Left lung (tissue), 10 donors: ENCODE measurements around the gene FCHO1. TPM values are rescaled to one million over a fixed set of nuclear protein-coding genes. Genes with fewer than 3 reads are reported as not detected.

Experiments
- ATAC-seq: fragments of 200-7000 bp; cut with Tn5 transposase; one replicate; pipeline ENCODE4 v1.9.1; 2020; ENCODE audit warnings: moderate library complexity
- DNase-seq, 4 donors: peaks; one replicate each; pipeline ENCODE4 v3.0.0-alpha.2; 2013 to 2020
- H3K27ac ChIP-seq, 2 donors: fragments of 200-600 bp; sonication (generic) in 1 of 2; one replicate each; pipeline versions ENCODE4 v1.5.0 to v1.8.0; 2020 to 2021
- H3K27me3 ChIP-seq, 2 donors: fragments of 200-600 bp; sonication (generic) in 1 of 2; one replicate each; pipeline versions ENCODE4 v1.5.0 to v1.8.0; 2020 to 2021
- H3K36me3 ChIP-seq, 2 donors: fragments of 200-600 bp; sonication (generic) in 1 of 2; one replicate each; pipeline versions ENCODE4 v1.5.0 to v1.8.0; 2020 to 2021
- H3K4me1 ChIP-seq, 2 donors: fragments of 200-600 bp; one replicate each; pipeline ENCODE4 v1.8.0; 2021
- H3K4me3 ChIP-seq, 2 donors: fragments of 200-600 bp; sonication (generic) in 1 of 2; one replicate each; pipeline versions ENCODE4 v1.5.0 to v1.8.0; 2020 to 2021; ENCODE audit warnings: mild to moderate bottlenecking in 1 of 2
- H3K9me3 ChIP-seq, 2 donors: fragments of 200-600 bp; sonication (generic) in 1 of 2; one replicate each; pipeline versions ENCODE4 v1.5.0 to v1.8.0; 2020 to 2021
- CTCF ChIP-seq, 2 donors: fragments of 200-600 bp; sonication (generic) in 1 of 2; IDR thresholded peaks; one replicate each; pipeline versions ENCODE4 v1.5.0 to v1.8.0; 2021; ENCODE audit warnings: antibody characterized with exemption in 2 of 2
- intact Hi-C, 2 donors: fragments of 100-400 bp; cut with DNase I; formaldehyde crosslinking; loops; one replicate each; pipeline versions ENCODE4 v1.11.2 to v1.14.2; 2022
- polyA plus RNA-seq, 6 donors: library from polyadenylated mRNA; unstranded; fragments of 120-200 nt; gene quantifications; one replicate each; pipeline ENCODE4 v1.2.1, GENCODE V29; 2013; ENCODE audit not compliant: insufficient read length in 6 of 6
- total RNA-seq, 2 donors: library from RNA; stranded (reverse); fragmentation: NEBNext Ultra II Directional; extraction: Animal tissue kit (Norgen Biotek cat#: 25700); gene quantifications; one replicate each; pipeline ENCODE4 v1.2.1, GENCODE V29; 2021
- donor health status: DM: no; HTN: yes; CAD: no.
- donor health status: DM: no; HTN: no; CAD: no.

Gene FCHO1
- total and polyA plus RNA-seq, 8 donors = 0.54 to 12.7 (median 1.3) TPM

- Histone ChIP-seq H3K27ac (no peak overlapping the region), H3K36me3 (no peaks in the 10 kb centered on the region), H3K27me3 (no peaks in the 10 kb centered on the region), H3K4me1 (peaks cover 0 to 45% of the 10 kb centered on the region in 2 donors), H3K9me3 (no peaks in the 10 kb centered on the region), H3K4me3 (no peak overlapping the region)
- DNase-seq (no peak), ATAC-seq (no peak)
- no peak for TF ChIP-seq CTCF (IDR thresholded peaks at IDR 0.05)
- intact Hi-C loops = no loop called here
These were observed 4.2 kb downstream of the FCHO1 start for GRCh38 chr19:17755443-17755890.

- intact Hi-C loops = no loop called here
- Histone ChIP-seq H3K4me1 (peaks cover 0 to 38% of the 10 kb centered on the region in 2 donors), H3K27ac (no peak overlapping the region), H3K9me3 (no peaks in the 10 kb centered on the region), H3K4me3 (no peak overlapping the region), H3K36me3 (no peaks in the 10 kb centered on the region), H3K27me3 (no peaks in the 10 kb centered on the region)
- peak in 1 of 4 donors; percentile 40 for DNase-seq
- TF ChIP-seq CTCF (IDR thresholded peaks at IDR 0.05) = no peak
- peak; percentile 6 for ATAC-seq
These were observed 4.8 kb downstream of the FCHO1 start for GRCh38 chr19:17755977-17756670.

GRCh38 chr19:17757125-17757524, 5.8 kb downstream of the FCHO1 start:
- Histone ChIP-seq H3K27me3 (no peaks in the 10 kb centered on the region), H3K4me1 (peaks cover 0 to 29% of the 10 kb centered on the region in 2 donors), H3K27ac (no peak overlapping the region), H3K36me3 (no peaks in the 10 kb centered on the region), H3K9me3 (no peaks in the 10 kb centered on the region), H3K4me3 (no peak overlapping the region)
- intact Hi-C loops = no loop called here
- TF ChIP-seq CTCF (IDR thresholded peaks at IDR 0.05) = no peak
- DNase-seq (peak in 2 of 4 donors; percentile 44 to 83), ATAC-seq (peak; percentile 72)

- no peak for TF ChIP-seq CTCF (IDR thresholded peaks at IDR 0.05)
- Histone ChIP-seq H3K27ac (no peak overlapping the region), H3K36me3 (no peaks in the 10 kb centered on the region), H3K4me1 (peaks cover 0 to 22% of the 10 kb centered on the region in 2 donors), H3K4me3 (no peak overlapping the region), H3K27me3 (peaks cover 0 to 7% of the 10 kb centered on the region in 2 donors), H3K9me3 (no peaks in the 10 kb centered on the region)
- ATAC-seq = no peak
- intact Hi-C loops = no loop called here
- no peak for DNase-seq
These were observed 7.2 kb downstream of the FCHO1 start for GRCh38 chr19:17758515-17758914.

GRCh38 chr19:17761148-17761547, 9.9 kb downstream of the FCHO1 start:
- TF ChIP-seq CTCF (IDR thresholded peaks at IDR 0.05) = no peak
- no peak for ATAC-seq
- H3K4me1 ChIP-seq = peaks cover 0 to 15% of the 10 kb centered on the region in 2 donors
- H3K27ac ChIP-seq = no peak overlapping the region
- H3K36me3 ChIP-seq = no peaks in the 10 kb centered on the region
- intact Hi-C loops = no loop called here
- H3K9me3 ChIP-seq = no peaks in the 10 kb centered on the region
- peaks cover 0 to 7% of the 10 kb centered on the region in 2 donors for H3K27me3 ChIP-seq
- no peak overlapping the region for H3K4me3 ChIP-seq
- DNase-seq = no peak
